ENCODE measurements around the gene TSHB.

DNA sequence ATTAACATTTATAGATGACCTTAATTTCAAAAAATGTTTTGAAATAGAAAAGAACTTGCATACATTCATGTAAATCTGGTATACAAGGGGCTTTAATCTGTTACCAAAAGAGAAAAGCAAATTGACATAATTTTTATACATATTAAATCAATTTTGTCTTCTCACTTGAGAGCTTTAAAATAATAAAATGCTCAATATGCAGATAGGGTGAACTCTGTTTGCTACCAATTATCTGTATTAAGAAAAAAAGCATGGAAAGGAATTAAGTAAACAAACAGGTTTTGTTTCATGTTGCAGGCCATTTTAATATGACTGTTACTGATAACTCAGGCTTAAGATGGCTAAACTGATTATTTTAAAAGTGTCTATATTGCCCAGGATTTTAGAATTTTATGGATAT lies 6.0 kb upstream of the TSHB start:
- TF ChIP-seq, protein P1, sequence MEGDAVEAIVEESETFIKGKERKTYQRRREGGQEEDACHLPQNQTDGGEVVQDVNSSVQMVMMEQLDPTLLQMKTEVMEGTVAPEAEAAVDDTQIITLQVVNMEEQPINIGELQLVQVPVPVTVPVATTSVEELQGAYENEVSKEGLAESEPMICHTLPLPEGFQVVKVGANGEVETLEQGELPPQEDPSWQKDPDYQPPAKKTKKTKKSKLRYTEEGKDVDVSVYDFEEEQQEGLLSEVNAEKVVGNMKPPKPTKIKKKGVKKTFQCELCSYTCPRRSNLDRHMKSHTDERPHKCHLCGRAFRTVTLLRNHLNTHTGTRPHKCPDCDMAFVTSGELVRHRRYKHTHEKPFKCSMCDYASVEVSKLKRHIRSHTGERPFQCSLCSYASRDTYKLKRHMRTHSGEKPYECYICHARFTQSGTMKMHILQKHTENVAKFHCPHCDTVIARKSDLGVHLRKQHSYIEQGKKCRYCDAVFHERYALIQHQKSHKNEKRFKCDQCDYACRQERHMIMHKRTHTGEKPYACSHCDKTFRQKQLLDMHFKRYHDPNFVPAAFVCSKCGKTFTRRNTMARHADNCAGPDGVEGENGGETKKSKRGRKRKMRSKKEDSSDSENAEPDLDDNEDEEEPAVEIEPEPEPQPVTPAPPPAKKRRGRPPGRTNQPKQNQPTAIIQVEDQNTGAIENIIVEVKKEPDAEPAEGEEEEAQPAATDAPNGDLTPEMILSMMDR (IDR thresholded peaks at IDR 0.05; ENCODE audit: insufficient read depth, low read length) = no peak
- TF ChIP-seq POLR2AphosphoS5 (IDR thresholded peaks at IDR 0.05; ENCODE audit: low read depth) (no peak), SPI1 (IDR thresholded peaks at IDR 0.05; ENCODE audit: borderline replicate concordance, low read depth) (no peak)
- TF ChIP-seq, protein P2, sequence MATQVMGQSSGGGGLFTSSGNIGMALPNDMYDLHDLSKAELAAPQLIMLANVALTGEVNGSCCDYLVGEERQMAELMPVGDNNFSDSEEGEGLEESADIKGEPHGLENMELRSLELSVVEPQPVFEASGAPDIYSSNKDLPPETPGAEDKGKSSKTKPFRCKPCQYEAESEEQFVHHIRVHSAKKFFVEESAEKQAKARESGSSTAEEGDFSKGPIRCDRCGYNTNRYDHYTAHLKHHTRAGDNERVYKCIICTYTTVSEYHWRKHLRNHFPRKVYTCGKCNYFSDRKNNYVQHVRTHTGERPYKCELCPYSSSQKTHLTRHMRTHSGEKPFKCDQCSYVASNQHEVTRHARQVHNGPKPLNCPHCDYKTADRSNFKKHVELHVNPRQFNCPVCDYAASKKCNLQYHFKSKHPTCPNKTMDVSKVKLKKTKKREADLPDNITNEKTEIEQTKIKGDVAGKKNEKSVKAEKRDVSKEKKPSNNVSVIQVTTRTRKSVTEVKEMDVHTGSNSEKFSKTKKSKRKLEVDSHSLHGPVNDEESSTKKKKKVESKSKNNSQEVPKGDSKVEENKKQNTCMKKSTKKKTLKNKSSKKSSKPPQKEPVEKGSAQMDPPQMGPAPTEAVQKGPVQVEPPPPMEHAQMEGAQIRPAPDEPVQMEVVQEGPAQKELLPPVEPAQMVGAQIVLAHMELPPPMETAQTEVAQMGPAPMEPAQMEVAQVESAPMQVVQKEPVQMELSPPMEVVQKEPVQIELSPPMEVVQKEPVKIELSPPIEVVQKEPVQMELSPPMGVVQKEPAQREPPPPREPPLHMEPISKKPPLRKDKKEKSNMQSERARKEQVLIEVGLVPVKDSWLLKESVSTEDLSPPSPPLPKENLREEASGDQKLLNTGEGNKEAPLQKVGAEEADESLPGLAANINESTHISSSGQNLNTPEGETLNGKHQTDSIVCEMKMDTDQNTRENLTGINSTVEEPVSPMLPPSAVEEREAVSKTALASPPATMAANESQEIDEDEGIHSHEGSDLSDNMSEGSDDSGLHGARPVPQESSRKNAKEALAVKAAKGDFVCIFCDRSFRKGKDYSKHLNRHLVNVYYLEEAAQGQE (IDR thresholded peaks at IDR 0.05; ENCODE audit: insufficient replicate concordance, low read depth) = no peak
